GM19035 (cell line): Measurements from ENCODE around the gene REXO1.
"Not testable (repeated sequence)": the region's sequence is repeated elsewhere in the genome, so short reads cannot be mapped to it uniquely, and the experiment has no call there.

Experiments
- ATAC-seq: cut with Tn5 transposase; IDR thresholded peaks from one replicate; pipeline ENCODE4 v1.9.1; 2021; ENCODE audit not compliant: unreplicated experiment

The REXO1 gene, protein sequence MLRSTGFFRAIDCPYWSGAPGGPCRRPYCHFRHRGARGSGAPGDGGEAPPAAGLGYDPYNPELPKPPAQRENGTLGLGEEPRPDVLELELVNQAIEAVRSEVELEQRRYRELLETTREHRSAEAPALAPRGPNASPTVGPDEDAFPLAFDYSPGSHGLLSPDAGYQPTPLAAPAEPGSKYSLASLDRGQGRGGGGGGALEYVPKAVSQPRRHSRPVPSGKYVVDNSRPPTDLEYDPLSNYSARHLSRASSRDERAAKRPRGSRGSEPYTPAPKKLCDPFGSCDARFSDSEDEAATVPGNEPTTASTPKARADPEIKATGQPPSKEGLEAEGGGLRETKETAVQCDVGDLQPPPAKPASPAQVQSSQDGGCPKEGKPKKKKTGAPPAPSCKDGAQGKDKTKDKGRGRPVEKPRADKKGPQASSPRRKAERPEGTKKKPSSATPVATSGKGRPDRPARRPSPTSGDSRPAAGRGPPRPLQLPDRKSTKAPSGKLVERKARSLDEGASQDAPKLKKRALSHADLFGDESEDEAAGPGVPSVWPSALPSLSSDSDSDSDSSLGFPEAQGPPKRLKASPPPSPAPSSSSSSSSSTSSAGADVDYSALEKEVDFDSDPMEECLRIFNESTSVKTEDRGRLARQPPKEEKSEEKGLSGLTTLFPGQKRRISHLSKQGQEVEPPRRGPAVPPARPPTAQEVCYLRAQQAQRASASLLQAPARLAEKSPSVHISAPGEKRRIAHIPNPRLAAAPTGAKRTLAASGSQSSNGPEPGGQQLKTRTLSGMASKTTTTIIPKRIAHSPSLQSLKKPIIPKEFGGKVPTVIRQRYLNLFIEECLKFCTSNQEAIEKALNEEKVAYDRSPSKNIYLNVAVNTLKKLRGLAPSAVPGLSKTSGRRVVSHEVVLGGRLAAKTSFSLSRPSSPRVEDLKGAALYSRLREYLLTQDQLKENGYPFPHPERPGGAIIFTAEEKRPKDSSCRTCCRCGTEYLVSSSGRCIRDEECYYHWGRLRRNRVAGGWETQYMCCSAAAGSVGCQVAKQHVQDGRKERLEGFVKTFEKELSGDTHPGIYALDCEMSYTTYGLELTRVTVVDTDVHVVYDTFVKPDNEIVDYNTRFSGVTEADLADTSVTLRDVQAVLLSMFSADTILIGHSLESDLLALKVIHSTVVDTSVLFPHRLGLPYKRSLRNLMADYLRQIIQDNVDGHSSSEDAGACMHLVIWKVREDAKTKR

DNA sequence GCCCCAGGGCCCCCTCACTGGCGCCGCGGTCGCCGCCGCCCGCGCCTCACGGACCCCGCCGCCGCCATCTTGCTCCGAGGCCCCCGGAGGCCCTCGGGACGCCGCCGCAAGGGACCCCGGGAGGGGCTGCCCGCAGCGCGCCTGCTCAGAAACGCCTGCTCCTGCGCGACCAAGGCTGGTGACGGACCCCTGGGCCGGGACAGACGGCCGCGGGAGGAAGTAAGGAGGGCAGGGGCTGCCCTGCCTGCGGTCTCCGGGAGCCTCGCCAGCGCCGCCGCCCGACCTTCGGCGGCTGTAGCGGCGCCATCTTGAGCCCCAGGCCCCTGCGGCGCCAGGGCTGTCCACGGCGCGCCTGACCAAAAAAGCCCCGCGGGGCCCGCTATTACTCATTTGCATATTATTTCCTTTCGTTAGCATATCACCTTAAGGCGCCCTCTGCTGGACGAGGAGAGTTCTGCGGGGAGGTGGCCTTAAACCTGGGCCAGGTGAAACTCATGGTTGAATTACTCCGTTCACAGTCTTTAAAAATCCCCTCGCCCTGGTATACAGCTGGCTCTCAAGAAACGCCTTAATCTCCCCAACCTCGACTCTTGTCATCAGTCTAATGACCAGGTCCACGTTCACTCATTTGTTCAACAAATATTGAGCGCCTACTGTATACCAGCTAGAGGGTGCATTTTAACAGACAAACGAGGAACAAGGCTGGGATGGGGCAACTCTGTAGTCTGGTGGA is at the start of gene REXO1:
TSS of gene REXO1 (minus strand) at position 85 of the 733 bp plus-strand sequence. CDS start 125 bp downstream, outside the sequence.
- peak; percentile 73 for ATAC-seq

DNA sequence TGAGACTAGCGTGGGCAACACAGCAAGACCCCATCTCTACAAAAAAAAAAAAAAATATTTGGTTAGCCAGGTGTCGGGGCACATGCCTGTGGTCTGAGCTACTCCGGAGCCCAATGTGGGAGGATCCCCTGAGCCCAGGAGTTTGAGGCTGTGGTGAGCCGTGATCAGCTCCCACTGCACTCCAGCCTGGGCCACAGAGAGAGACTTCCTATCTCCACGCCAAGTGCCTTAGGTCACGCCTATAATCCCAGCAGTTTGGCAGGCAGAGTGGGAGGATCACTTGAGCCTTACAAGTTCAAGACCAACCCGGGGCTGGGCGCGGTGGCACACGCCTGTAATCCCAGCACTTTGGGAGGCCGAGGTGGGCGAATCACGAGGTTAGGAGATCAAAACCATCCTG is 48.2 kb upstream of the REXO1 start:
- ATAC-seq, result no peak

DNA sequence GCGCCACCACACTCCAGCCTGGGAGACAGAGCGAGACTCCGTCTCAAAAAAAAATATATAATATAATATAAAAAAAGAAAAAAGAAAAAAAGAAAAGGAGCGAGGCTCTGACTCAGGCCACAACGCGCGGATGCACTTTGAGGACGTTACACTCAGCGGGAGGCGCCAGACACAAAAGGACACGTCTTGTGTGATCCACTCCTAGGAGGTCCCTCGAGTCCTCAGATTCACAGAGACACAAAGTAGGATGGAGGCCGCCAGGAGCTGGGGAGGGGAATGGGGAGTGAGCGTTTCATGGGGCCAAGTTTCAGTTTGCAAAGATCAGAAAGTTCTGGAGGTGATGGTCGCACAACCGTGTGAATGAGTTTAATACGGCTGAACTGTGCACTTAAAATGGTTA is 45.5 kb upstream of the REXO1 start:
- no peak for ATAC-seq

DNA sequence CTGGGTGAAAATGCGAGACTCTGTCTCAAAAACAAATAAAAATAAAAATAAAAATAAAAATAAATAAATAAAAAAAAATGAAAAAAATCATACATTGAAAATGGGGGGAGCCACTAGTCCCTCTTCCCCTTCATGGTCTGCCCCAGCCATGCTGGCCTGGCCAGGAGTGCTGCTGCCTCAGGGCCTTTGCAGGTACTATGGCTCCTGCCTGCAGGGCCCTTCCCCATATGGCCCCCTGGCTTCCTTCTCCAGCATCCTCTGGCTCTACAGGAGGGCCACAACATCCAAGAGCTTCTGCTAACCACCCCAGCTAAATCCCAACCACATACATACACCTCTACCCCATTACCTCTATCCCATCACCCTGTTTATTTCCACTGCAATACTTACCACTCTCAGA is 41.6 kb upstream of the REXO1 start:
- ATAC-seq, result no peak

DNA sequence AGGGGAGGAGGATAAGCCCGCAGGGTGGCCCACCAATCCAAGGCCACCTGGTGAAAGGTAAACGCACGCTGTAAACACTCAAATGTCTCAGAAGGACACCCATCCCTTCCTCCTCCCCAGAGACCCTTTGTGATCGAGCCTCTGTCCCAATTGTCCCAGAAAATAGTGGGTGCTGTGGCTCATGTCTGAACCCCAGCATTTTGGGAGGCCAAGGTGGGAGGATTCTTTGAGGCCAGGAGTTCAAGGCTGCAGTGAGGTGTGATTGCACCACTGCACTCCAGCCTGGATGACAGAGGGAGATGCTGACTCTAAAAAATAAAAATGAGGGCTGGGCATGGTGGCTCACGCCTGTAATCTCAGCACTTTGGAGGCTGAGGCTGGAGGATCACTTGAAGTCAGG is 40.1 kb upstream of the REXO1 start:
- ATAC-seq, result no peak

DNA sequence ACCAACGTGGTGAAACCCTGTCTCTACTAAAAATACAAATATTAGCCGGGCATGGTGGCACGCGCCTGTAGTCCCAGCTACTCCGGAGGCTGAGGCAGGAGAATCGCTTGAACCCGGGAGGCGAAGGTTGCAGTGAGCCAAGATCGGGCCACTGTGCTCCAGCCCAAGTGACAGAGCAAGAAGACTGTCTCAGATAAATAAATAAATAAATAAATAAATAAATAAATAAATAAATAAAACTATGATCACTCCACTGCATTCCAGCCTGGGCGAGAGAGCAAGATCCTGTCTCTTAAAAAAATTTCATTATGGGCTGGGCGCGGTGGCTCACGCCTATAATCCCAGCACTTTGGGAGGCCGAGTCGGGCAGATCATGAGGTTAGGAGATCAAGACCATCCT is 38.1 kb upstream of the REXO1 start:
- ATAC-seq, result not testable (repeated sequence)

DNA sequence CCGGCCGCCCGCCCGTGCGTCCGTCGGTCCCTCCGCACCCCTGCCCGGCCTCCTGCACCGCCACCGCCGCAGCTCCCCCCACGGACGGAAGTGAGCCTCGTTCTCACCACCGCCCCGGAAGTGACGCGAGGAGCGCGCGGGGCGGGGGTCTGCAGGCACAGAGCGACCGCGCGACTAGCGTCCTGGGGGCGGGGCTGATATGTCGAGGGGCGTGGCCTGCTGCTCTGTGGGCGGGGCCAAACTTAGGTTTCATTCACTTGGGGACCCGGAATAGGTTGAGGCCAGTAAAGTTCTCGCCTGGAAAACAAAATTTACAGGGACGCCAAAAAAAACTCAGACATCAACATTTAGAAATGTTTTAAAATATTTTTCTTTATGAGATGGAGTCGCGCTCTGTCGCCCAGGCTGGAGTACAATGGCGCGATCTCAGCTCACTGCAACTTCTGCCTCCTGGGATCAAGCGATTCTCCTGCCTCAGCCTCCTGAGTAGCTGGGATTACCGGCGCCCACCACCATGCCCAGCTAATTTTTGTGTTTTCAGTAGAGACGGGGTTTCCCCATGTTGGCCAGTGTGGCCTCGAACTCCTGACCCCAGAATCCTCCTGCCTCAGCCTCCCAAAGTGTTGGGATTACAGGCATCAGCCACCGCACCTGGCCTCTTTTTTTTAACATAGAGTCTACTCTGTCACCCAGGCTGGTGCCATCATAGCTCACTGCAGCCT is 37.3 kb upstream of the REXO1 start, which contains the start of gene ABHD17A:
TSS of gene ABHD17A (minus strand) at position 99 of the 722 bp plus-strand sequence. CDS start 3,930 bp downstream, outside the sequence.
- ATAC-seq, result peak; percentile 79

DNA sequence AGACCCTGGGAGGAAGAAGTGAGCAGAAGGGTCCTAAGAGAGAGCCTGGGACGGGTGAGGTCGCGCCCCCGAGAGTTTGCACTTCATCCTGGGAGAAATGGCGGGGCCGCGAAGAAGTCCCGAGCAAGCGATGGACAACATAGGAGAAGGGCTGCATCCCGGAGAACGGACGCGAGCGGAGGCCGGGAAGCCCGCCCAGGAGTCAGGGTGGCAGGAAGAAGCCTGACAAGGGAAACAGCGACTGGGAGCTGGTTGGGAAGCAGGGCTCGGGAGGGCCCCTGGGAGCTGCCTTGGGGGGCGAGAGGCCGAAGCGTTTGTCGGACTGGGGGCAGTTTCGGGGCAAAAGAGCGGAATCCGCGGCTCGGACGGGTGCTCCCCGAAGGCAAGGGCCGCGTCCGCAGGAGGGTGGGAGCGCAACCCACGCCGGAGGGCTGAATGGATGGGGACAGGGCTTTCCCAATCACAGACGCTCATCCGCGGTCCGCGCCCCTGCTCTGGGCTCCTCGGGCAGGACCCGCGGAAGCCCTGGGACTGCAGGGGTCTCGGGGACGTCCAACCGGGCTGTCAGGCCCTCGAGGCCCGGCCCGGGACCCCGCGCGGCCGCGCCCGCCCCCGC is 36.5 kb upstream of the REXO1 start:
- ATAC-seq, result peak; percentile 21

DNA sequence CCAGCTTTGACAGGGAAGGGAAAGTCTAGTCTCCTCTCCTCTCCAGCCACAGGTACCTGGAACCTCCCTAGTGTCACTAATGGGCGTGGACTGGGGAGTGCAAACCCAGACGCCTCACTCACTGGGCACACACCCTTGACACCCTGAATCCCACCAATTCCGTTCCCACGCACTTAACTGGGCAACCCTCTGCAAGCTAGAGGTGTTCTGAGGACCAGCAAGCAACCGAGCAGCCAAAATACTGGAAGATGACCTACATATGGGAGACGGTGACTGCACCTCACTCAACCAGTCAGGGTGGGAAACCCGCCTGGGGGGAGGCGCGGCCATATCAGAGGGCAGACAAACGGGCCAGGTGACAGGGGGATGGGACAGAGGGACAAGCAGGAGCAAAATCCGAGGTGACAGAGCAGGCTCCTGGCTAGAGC is 36.0 kb upstream of the REXO1 start:
- no peak for ATAC-seq

DNA sequence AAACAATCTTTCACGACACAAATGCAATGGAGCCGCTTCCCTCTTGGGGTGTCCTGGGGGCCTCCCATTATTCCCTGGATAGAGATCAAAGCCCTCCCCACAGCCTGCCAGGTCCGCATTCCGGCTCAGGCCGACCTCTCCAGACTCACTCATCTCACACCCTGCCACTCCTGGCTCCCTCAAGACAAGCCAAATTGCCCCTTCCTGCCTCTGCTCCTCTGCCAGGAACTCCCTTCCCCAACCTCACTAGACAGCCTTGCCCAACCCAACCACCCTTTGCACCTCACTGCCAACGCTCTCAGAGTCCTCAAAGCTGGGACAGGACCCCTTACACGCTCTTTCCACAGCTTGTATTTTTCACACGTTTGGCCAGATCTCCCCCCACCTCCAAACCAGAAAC is 35.5 kb upstream of the REXO1 start:
- no peak for ATAC-seq

DNA sequence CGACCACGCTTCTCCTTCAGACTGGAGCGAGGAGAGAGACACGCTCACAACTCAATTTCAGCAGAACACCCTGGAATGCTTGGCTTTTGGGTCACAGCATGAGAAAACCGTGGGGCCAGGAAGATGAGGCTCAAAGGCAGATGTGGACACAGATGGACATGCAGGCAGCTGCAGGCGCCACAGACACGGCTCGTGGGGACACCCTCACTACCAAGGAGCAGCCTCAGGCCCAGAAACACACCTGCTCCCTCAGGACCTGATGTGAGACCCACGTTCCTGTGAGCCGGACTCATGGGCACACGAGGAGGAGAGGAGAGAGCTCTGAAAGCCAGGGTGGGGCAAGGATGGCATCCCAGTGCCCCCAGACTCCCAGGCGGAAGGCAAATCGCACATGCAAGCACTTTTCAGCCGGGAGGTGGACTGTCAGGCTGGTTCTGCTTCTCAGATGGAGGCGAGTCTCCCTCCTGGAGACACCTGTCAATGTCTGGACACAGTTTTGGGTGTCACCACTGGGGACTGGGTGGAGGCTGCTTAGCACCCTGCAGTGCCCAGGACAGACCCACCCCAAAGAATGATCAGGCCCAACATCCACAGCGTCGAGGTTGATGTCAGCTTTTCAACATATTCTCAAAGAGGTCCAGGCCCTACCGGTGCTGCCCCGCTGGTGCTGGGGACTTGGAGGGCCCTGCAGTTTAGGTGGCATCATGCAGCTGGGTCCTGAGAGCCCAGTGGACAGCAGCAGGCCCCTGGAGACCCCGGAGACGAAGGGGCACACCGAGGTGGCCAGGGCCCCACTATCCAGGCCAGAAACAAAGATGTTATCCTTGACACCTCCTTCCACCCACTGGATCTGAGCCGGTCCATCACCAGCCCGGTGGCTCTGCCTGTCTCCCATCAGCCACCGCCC is 34.8 kb upstream of the REXO1 start:
- ATAC-seq, result no peak

DNA sequence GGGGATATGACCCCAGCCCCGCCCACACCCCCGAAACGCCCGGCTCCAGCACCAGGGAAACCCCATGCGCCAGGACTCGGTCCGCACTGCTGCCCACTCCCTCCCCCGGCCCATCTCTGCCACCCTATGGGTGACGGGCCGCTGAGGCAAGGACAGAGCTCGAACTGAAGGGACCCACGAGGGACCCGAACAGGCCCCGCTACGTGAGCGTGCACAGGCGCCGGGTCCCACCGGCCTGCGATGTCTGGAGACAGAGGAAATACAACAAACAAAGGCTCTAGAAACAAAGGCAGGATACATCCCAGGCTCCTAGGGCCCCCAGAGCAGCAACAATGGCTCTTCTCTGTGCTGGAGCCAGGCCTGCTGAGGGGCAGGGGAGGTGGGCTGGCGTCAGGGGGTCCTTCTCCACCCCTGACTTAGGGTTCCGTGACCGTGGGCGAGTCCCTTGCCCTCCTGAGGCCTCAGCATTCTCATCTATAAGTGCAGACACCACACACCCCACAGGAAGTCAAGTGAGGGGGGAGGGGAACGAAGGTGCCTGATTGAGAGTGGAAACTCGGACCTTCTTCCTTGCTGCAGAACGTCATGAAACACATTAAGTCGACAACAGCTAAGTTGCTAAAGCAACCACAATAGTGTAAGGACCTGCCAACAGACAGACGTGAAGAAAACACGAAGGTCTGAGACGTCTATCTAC is 34.0 kb upstream of the REXO1 start:
- ATAC-seq, result no peak

DNA sequence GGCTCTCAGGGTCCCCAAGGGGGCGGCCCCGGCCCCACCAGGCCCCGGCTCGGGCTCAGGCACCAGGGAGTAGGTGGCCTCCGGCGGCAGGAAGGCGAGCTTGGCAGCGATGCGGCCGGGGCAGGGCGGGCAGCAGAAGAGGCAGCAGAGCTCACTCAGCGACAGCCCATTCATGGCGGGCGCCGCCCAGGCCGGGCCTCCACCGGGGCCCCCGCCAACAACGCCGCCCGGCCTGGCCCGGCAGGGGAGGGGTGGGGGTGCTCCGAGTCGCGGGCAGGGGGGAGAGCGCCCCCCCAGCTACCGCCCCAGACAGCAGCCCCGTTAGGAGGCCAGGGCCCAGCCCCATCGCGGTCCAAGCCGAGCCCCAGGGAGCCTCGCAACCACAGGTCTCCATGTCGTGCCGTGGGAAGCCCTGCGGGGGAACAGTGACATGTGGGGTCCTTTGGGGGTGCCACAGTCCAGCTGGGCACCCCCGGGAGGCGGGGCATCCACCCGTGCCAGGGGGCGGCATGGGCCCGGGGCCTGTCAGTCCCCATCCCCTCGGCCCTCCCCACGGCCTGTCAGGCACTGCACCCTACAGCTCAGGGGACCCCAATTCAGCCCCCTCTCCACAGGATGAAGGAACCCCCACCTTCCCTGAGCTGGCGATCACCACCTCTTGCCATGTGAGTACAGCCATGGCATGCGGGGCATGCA is 33.3 kb upstream of the REXO1 start:
- not testable (repeated sequence) for ATAC-seq

DNA sequence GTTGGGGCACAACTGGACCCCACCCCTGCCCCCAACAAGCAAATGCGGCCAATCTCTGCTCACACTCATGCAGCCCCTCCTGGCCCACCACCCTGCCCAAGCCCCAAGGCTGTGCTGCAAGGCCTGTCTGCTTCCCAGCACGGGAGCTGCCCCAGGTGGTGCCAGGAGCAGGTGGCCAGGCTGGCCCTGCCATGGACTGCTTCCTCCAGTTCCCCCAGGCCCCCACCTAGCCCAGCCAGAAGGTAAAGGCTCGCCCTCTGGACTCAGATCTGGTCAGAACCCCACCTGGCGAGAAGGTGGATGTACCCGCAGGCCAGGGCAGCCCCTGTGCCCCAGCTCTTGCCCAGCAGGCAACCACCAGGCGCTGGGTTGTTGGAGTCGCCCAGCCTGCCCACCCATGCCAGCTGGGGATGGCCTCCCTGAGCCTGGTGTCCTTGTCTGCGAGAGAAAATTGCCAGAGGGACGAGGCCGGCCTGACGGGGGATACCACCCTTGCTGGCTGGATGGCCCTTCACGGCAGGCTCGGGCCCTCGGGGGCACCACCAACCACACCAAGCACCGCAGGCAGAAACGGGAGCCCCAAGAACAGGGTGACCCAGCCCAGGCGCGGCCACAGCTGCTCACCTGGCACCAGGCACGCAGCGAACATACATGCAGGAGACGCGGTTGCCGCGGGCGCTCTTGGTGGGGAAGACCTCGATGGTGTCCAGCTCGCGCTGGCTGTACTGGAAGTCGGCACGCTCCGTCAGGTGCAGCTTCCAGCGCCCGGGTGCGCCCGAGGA is 32.5 kb upstream of the REXO1 start:
- ATAC-seq, result no peak

DNA sequence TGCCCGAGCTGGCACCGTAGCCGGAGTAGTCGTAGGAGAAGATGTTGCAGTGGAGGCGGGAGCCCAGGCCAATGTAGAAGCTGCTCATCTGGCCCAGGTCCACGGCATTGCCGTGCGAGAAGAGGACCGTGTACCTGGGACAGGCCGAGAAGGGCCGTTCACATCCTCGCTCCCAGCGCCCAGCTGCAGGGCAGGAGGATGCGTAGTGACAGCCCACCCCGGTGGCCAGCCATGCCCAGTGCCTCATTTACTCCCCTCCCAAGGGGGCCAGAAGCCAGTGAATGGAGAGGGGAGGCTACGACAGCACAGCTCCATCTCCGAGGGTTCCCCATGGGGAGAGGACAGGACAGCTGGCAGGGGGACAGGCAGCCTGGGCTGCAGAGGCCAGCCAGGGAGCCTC is 31.7 kb upstream of the REXO1 start:
- not testable (repeated sequence) for ATAC-seq

DNA sequence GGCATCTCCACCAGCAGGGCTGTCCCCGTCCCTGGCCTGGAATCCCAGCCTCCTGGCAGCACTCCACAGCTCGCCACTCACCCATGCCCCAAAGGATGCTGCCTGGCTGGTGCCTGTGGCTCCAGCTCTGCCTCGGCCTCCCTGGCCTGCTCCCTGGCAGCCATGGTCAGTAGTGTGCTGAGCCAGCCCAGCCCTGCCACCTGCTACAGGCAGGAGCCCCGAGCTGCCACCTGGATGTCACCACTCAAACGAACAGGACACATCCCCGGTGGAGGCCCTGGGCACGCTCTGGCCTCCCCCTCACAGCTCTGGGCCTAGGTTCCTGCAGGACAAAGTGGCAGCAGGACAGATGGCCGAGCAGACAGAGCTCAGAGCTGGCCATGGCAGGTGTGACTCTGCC is 30.3 kb upstream of the REXO1 start:
- not testable (repeated sequence) for ATAC-seq
